A549 treated with AZD9567 at 1 μM for 4 hours (cell line): ENCODE data around the gene PTPDC1. TPM values are rescaled to one million over a fixed set of nuclear protein-coding genes. Genes with fewer than 3 reads are reported as not detected.

ENCODE experiments used
- total RNA-seq: library from RNA; stranded (reverse); fragments of 200-300 nt; extraction: Qiagen RNA extraction; gene quantifications from 5 replicates; pipeline ENCODE4 v1.2.3, GENCODE V29; 2022; ENCODE audit not compliant: insufficient read depth

Gene PTPDC1, protein sequence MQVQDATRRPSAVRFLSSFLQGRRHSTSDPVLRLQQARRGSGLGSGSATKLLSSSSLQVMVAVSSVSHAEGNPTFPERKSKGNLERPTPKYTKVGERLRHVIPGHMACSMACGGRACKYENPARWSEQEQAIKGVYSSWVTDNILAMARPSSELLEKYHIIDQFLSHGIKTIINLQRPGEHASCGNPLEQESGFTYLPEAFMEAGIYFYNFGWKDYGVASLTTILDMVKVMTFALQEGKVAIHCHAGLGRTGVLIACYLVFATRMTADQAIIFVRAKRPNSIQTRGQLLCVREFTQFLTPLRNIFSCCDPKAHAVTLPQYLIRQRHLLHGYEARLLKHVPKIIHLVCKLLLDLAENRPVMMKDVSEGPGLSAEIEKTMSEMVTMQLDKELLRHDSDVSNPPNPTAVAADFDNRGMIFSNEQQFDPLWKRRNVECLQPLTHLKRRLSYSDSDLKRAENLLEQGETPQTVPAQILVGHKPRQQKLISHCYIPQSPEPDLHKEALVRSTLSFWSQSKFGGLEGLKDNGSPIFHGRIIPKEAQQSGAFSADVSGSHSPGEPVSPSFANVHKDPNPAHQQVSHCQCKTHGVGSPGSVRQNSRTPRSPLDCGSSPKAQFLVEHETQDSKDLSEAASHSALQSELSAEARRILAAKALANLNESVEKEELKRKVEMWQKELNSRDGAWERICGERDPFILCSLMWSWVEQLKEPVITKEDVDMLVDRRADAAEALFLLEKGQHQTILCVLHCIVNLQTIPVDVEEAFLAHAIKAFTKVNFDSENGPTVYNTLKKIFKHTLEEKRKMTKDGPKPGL
- 3.5 to 6.6 TPM (median 4.5 TPM) in 5 replicates for total RNA-seq

DNA sequence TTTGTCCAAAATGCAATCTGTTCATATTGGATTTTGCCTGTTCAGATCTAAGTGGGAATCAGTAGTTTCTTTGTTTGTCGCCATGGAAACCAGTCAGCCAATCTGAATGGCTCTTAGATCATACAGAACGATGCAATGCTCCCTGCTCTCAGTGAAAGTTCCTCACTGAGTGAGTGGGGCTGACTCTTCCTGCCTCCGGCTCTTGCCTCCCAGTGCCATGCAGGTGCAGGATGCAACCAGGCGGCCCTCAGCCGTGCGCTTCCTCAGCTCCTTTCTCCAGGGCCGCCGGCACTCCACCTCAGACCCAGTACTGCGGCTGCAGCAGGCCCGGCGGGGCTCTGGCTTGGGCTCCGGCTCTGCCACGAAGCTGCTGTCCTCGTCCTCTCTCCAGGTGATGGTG is at the start of gene PTPDC1:
Gene PTPDC1 (plus strand): TSS at position 151 of the 400 bp plus-strand sequence. CDS start 67 bp downstream, at position 218.

Other genes with a start within 250 kb of the PTPDC1 start
- 4.8 to 12.2 TPM (median 10.9 TPM) in 5 replicates for gene BARX1, start 129.1 kb upstream of the PTPDC1 start, total RNA-seq
- 1.5 to 9.6 TPM (median 1.6 TPM) in 5 replicates for gene ZNF169, start 174.8 kb downstream of the PTPDC1 start, total RNA-seq
- not detected in 5 replicates for gene NUTM2F, start 244.2 kb downstream of the PTPDC1 start, total RNA-seq